ENCODE data around the gene CASZ1. TPM values are rescaled to one million over a fixed set of nuclear protein-coding genes. Genes with fewer than 3 reads are reported as not detected.

The CASZ1 gene
- total and polyA plus RNA-seq, 2 donors (not counting 3 experiments of a cell fraction or from before 2014, with no cell fraction given): 1.5 to 5.2 TPM

GRCh38 chr1:10599194-10599861 lies 197.1 kb downstream of the CASZ1 start:
- POLR2A ChIA-PET: no interaction called here
- dilution Hi-C loops (cut with MboI; ENCODE audit: extremely low pct_ligation_motif_present, low sequenced_read_pairs) (no loop called here), intact Hi-C loops (cut with micrococcal nuclease) (no loop called here)
- no peak overlapping the region for H3K9ac ChIP-seq (replicated peaks; ENCODE audit: extremely low read depth, insufficient read depth, low read length)
- CTCF ChIA-PET: no interaction called here
- H3K27me3 ChIP-seq (ENCODE audit: control insufficient read depth in 2 of 2, insufficient read depth in 2 of 2, low read length in 2 of 2): no peaks in the 10 kb centered on the region
- H3K9me1 ChIP-seq (replicated peaks; ENCODE audit: control insufficient read depth, extremely low read depth, insufficient read depth, low read length): no peaks in the 10 kb centered on the region
- DNase-seq (ENCODE audit: low read depth, low spot score): no peak
- H3K4me3 ChIP-seq (replicated peaks in 1 of 3; ENCODE audit: insufficient read depth in 1 of 3, low read depth in 1 of 3, low read length in 3 of 3): no peak overlapping the region
- H4K20me1 ChIP-seq (replicated peaks; ENCODE audit: control insufficient read depth, extremely low read depth, insufficient read depth, low read length): no peaks in the 10 kb centered on the region
- no peak overlapping the region for H3K4me2 ChIP-seq (ENCODE audit: insufficient read depth, low read length)
- no TSS peak for BruUV-seq (replicated peaks)
- H3K4me1 ChIP-seq (ENCODE audit: control insufficient read depth, extremely low read depth, insufficient read depth, low read length): peaks cover 6% of the 10 kb centered on the region
- no peaks in the 10 kb centered on the region for H3K9me3 ChIP-seq (replicated peaks; ENCODE audit: control insufficient read depth, insufficient read depth, low read length)
- FAIRE-seq: no peak
- TF ChIP-seq CTCF (IDR thresholded peaks at IDR 0.05; ENCODE audit: extremely low read depth in 1 of 2, insufficient read depth in 1 of 2, low read depth in 1 of 2, low read length in 2 of 2) (no peak), MAX (IDR thresholded peaks at IDR 0.05; ENCODE audit: insufficient read depth, insufficient read length) (no peak), EZH2 (IDR thresholded peaks at IDR 0.05; ENCODE audit: borderline replicate concordance, low read depth, low read length, severe bottlenecking) (no peak)
- no peak overlapping the region for H3K27ac ChIP-seq (ENCODE audit: insufficient read depth, low read depth, low read length)
- no peaks in the 10 kb centered on the region for H3K36me3 ChIP-seq (ENCODE audit: control insufficient read depth in 2 of 2, extremely low read depth in 1 of 2, insufficient read depth in 2 of 2, low read length in 2 of 2)
- H2AFZ ChIP-seq (ENCODE audit: low read depth, low read length): no peak overlapping the region
- no peaks in the 10 kb centered on the region for H3K79me2 ChIP-seq (ENCODE audit: control insufficient read depth, insufficient read depth, low read length)

DNA sequence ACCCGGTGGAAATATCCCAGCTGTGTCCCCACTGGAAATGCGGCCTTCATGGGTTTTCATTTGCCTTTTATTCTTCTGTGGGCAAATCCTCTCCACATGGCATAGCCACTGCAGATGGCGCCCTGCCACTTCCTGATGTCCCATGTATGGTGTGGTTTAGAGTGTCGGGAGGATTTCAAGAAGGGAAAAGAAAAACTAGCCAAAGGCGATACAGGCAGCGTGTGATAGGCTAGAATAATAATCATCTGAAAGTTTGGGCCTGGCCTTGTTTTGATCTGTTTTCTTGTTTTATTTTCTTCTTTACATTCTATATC lies 198.1 kb downstream of the CASZ1 start:
- BruUV-seq (replicated peaks): no TSS peak
- H3K27ac ChIP-seq (ENCODE audit: insufficient read depth, low read depth, low read length): no peak overlapping the region
- peaks cover 6% of the 10 kb centered on the region for H3K4me1 ChIP-seq (ENCODE audit: control insufficient read depth, extremely low read depth, insufficient read depth, low read length)
- ChIA-PET CTCF (interaction anchor here (1.7 to 2.0 kb wide), 2 partner anchors 23 to 36 kb away, joined by 4 read pairs; no protein-coding TSS in a partner anchor), POLR2A (no interaction called here)
- FAIRE-seq: no peak
- no peak overlapping the region for H2AFZ ChIP-seq (ENCODE audit: low read depth, low read length)
- intact Hi-C loops (cut with micrococcal nuclease) (no loop called here), dilution Hi-C loops (cut with MboI; ENCODE audit: extremely low pct_ligation_motif_present, low sequenced_read_pairs) (no loop called here)
- TF ChIP-seq POLR2AphosphoS5 (IDR thresholded peaks at IDR 0.05; ENCODE audit: insufficient read depth, low read depth, low read length): no peak
- TF ChIP-seq POLR2A (IDR thresholded peaks at IDR 0.05; ENCODE audit: low read depth, low read length): no peak
- no peak for TF ChIP-seq MAX (IDR thresholded peaks at IDR 0.05; ENCODE audit: insufficient read depth, insufficient read length)
- TF ChIP-seq CTCF (IDR thresholded peaks at IDR 0.05; ENCODE audit: extremely low read depth in 1 of 2, insufficient read depth in 1 of 2, low read depth in 1 of 2, low read length in 2 of 2): no peak
- TF ChIP-seq GATA2 (IDR thresholded peaks at IDR 0.05; ENCODE audit: insufficient read depth, insufficient read length, low read depth, low read length): no peak
- no peak for TF ChIP-seq EZH2 (IDR thresholded peaks at IDR 0.05; ENCODE audit: borderline replicate concordance, low read depth, low read length, severe bottlenecking)
- TF ChIP-seq FOS (IDR thresholded peaks at IDR 0.05; ENCODE audit: borderline replicate concordance, insufficient read depth, low read length): no peak
- TF ChIP-seq JUN (IDR thresholded peaks at IDR 0.05; ENCODE audit: borderline replicate concordance, insufficient read depth, insufficient read length, low read depth): no peak
- no peak for TF ChIP-seq MYC (IDR thresholded peaks at IDR 0.05; ENCODE audit: low read depth, low read length)
- H3K36me3 ChIP-seq (ENCODE audit: control insufficient read depth in 2 of 2, extremely low read depth in 1 of 2, insufficient read depth in 2 of 2, low read length in 2 of 2): no peaks in the 10 kb centered on the region
- H3K27me3 ChIP-seq (ENCODE audit: control insufficient read depth in 2 of 2, insufficient read depth in 2 of 2, low read length in 2 of 2): no peaks in the 10 kb centered on the region
- H3K9me1 ChIP-seq (replicated peaks; ENCODE audit: control insufficient read depth, extremely low read depth, insufficient read depth, low read length): no peaks in the 10 kb centered on the region
- H3K79me2 ChIP-seq (ENCODE audit: control insufficient read depth, insufficient read depth, low read length): no peaks in the 10 kb centered on the region
- H3K9ac ChIP-seq (replicated peaks; ENCODE audit: extremely low read depth, insufficient read depth, low read length): no peak overlapping the region
- no peak overlapping the region for H3K4me2 ChIP-seq (ENCODE audit: insufficient read depth, low read length)
- no peak for DNase-seq (ENCODE audit: low read depth, low spot score)
- no peak overlapping the region for H3K4me3 ChIP-seq (replicated peaks in 1 of 3; ENCODE audit: insufficient read depth in 1 of 3, low read depth in 1 of 3, low read length in 3 of 3)
- no peaks in the 10 kb centered on the region for H3K9me3 ChIP-seq (replicated peaks; ENCODE audit: control insufficient read depth, insufficient read depth, low read length)
- no peaks in the 10 kb centered on the region for H4K20me1 ChIP-seq (replicated peaks; ENCODE audit: control insufficient read depth, extremely low read depth, insufficient read depth, low read length)
